ENCODE measurements around the gene RGS14.

GRCh38 chr5:177357459-177358351 is at the start of gene RGS14:
- no peak for TF ChIP-seq POLR2A (IDR thresholded peaks at IDR 0.05)
- TF ChIP-seq, protein P1, sequence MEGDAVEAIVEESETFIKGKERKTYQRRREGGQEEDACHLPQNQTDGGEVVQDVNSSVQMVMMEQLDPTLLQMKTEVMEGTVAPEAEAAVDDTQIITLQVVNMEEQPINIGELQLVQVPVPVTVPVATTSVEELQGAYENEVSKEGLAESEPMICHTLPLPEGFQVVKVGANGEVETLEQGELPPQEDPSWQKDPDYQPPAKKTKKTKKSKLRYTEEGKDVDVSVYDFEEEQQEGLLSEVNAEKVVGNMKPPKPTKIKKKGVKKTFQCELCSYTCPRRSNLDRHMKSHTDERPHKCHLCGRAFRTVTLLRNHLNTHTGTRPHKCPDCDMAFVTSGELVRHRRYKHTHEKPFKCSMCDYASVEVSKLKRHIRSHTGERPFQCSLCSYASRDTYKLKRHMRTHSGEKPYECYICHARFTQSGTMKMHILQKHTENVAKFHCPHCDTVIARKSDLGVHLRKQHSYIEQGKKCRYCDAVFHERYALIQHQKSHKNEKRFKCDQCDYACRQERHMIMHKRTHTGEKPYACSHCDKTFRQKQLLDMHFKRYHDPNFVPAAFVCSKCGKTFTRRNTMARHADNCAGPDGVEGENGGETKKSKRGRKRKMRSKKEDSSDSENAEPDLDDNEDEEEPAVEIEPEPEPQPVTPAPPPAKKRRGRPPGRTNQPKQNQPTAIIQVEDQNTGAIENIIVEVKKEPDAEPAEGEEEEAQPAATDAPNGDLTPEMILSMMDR (IDR thresholded peaks at IDR 0.05): no peak

Measured in testis (tissue), 2 donors.